ENCODE measurements around the gene ALG9.
"Not testable (repeated sequence)": the region's sequence is repeated elsewhere in the genome, so short reads cannot be mapped to it uniquely, and the experiment has no call there.

Gene ALG9, protein sequence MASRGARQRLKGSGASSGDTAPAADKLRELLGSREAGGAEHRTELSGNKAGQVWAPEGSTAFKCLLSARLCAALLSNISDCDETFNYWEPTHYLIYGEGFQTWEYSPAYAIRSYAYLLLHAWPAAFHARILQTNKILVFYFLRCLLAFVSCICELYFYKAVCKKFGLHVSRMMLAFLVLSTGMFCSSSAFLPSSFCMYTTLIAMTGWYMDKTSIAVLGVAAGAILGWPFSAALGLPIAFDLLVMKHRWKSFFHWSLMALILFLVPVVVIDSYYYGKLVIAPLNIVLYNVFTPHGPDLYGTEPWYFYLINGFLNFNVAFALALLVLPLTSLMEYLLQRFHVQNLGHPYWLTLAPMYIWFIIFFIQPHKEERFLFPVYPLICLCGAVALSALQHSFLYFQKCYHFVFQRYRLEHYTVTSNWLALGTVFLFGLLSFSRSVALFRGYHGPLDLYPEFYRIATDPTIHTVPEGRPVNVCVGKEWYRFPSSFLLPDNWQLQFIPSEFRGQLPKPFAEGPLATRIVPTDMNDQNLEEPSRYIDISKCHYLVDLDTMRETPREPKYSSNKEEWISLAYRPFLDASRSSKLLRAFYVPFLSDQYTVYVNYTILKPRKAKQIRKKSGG
- total RNA-seq: 9.6 to 16.8 reads per million in 2 donors

GRCh38 chr11:111870886-111871692 lies at the start of gene ALG9:
Gene ALG9 (minus strand): TSS chr11:111871581. CDS start chr11:111871482, 99 bp downstream.
- DNase-seq: peak; percentile 78 to 92 (median 85)

DNA sequence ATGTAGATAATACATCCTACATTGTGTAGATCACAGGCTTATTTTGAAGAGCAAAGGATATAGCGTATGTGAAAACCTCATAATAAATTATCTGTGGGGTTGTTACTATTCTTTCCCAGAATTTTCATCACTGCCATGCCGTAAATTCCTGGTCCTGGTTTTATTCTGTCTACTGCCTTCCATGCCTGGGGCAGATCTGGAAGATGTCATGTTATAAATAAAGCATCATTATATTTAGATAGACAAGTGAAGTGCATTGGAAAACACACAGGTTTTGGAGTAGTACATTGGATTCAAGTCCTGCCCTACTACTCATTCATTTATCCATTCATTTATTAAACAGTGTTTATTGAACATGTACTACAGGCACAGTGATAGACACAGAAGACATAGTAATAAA lies 49.5 kb upstream of the ALG9 start:
- no peak for DNase-seq

- no peak for DNase-seq
These were observed 47.2 kb upstream of the ALG9 start, which contains the start of gene C11orf52 for GRCh38 chr11:111918390-111919256. Gene C11orf52 (plus strand): TSS chr11:111918913. CDS start chr11:111918973, 60 bp downstream.

GRCh38 chr11:111917788-111918187 lies 46.4 kb upstream of the ALG9 start:
- no peak for DNase-seq

DNA sequence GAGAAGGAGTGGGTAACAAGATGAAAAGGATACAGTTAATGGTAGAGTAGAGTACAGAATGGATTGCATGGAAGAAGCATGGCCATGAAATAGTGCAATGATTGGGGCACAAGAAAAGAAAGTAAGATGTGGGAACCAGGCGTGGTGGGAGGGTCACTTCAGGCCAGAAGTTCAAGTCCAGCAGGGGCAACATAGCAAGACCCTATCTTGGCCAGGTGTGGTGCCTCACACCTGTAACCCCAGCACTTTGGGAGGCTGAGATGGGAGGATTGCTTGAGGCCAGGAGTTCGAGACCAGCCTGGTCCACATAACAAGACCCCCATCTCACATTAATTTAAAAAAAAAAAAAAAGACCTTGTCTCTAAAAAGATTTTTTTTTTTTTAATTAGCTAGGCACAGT lies 45.9 kb upstream of the ALG9 start:
- DNase-seq: no peak

GRCh38 chr11:111916768-111917167 lies 45.4 kb upstream of the ALG9 start:
- DNase-seq: no peak

DNA sequence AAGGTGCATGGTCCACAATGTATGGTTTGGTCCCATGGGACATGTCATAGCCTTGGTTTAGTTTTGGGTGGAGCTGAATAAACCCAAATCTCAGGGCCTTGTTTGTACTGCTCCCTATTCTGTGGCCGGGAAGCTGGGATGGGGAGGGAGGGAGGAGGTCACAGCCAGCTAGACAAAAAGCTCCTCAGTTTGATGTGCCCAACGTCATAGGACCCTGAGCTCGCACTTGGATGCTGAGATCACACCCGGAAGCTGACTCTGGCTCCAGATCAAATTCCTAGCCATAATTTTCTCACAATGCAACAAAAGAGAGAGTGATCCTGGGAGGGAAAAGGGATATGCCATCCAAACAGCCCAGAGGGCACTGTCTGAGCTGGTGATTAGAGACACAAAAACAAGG lies 42.6 kb upstream of the ALG9 start:
- no peak for DNase-seq

- DNase-seq: no peak
These were observed 41.9 kb upstream of the ALG9 start for GRCh38 chr11:111913031-111913861.

DNA sequence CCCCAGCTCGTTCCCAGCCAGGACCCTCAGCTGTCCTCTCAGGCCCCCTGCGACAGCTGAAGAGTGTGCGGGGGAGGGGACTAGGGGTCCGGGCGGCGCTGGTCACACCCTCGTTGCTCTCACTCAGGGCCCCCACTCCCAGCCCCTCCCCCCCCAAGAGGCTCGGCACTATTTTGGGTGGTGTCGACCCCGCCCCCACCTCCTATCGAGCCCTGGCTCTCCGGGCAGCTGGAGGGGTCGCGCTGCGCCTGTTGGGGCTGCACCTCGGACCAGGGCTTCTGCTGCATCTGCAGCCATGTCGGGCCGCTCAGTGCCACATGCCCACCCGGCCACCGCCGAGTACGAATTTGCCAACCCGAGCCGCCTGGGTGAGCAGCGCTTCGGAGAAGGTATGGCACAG lies 41.2 kb upstream of the ALG9 start, which contains the start of gene HSPB2:
TSS of gene HSPB2 (plus strand) at position 200 of the 400 bp plus-strand sequence. CDS start at position 296, 96 bp downstream.
- no peak for DNase-seq

- no peak for DNase-seq
These were observed 40.4 kb upstream of the ALG9 start, which contains the start of gene CRYAB for GRCh38 chr11:111911563-111912401. Gene CRYAB (minus strand): TSS chr11:111911770. CDS start chr11:111911724, 46 bp downstream.

GRCh38 chr11:111910676-111911562 lies 39.5 kb upstream of the ALG9 start:
- DNase-seq: no peak

- no peak for DNase-seq
These were observed 38.0 kb upstream of the ALG9 start for GRCh38 chr11:111909378-111909777.

DNA sequence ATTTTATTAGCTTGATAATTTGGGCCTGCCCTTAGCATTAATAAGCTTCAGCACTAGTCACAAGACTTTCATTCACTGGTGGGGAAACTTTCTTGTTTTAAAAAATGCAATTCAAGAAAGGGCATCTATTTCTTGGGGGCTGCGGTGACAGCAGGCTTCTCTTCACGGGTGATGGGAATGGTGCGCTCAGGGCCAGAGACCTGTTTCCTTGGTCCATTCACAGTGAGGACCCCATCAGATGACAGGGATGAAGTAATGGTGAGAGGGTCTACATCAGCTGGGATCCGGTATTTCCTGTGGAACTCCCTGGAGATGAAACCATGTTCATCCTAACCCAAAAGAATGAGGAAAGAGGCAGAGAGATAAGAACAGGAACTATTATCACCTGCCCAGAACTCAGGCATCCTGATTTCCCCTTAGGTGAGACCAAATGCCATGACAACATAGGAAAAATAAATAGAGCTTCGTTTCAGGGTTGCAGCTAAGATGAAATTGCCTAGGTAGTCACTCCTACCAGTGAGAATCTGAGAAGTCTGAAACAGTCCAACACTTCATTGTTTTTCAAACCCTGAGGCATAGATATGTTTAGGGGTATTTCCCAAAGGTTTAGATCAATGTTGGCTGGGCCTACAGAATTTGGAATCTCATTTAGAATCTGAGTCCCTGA lies 37.4 kb upstream of the ALG9 start:
- no peak for DNase-seq

- no peak for DNase-seq
These were observed 35.3 kb upstream of the ALG9 start for GRCh38 chr11:111906680-111907079.

GRCh38 chr11:111905411-111905810 lies 34.0 kb upstream of the ALG9 start:
- no peak for DNase-seq

DNA sequence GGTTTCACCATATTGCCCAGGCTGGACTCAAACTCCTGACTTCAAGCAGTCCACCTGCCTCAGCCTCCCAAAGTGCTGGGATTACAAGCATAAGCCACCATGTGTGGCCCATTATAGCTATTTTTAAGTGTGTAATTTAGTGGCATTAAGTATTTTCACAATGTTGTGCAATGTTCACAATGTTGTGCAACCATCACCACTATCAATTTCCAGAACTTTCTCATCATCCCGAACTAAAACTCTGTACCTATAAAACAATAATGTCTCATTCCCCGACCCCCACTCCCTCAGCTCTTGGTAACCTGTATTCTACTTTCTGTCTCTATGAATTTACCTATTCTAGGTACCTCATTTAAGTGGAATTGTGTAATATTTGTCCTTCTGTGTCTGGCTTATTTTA lies 15.5 kb upstream of the ALG9 start:
- no peak for DNase-seq

GRCh38 chr11:111886032-111886431 lies 14.7 kb upstream of the ALG9 start:
- DNase-seq: no peak

DNA sequence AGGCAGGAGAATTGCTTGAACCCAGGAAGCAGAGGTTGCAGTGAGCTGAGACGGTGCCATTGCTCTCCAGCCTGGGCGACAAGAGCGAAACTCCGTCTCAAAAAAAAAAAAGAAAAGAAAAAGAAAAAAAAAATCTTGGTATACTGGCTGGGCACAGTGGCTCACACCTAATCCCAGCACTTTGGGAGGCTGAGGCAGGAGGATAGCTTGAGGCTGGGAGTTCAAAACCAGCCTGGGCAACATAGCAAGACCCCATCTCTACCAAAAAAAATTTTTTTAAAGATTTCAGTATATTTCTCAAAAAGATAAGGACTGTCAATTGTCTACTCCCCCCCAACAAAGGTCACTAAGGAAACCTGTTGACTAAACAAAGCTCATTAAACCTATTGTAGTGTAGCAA lies 13.7 kb upstream of the ALG9 start:
- not testable (repeated sequence) for DNase-seq

All from T-helper 2 cell (primary cell).